ENCODE measurements around the gene GPR27. TPM values are rescaled to one million over a fixed set of nuclear protein-coding genes. Genes with fewer than 3 reads are reported as not detected.

Gene GPR27
- polyA plus RNA-seq, 1 donor (not counting 4 experiments of a cell fraction or from before 2014, with no cell fraction given), result 0.12 TPM

DNA sequence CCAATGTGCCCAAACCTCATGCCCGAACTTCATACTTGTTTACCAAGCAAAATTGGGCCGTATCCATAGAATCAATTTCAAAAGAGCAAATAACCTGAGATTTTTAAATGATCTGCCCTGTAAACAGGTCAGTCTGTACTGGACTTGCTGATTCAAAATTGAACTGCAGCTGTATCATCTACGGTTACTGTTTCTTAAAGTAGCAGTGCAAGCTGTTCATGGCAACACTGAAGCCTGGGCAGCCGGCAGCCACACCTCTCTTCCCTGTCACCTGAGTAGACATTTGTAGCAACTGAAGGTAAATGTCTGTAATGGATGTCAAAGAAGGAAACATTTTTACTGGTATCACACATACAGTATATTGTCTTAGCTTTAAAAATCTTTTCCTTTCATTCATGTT lies 39.1 kb upstream of the GPR27 start:
- Histone ChIP-seq H3K9ac (ENCODE audit: control insufficient read depth, extremely low read depth, insufficient read depth, low read length) (no peak overlapping the region), H2AFZ (ENCODE audit: control insufficient read depth, low read length) (no peak overlapping the region), H3K4me2 (ENCODE audit: control insufficient read depth, extremely low read depth, insufficient read depth, low read depth, low read length) (no peak overlapping the region), H3K27me3 (ENCODE audit: control insufficient read depth, extremely low read depth, insufficient read depth, low read length) (no peaks in the 10 kb centered on the region), H3K36me3 (ENCODE audit: control insufficient read depth in 2 of 2, extremely low read depth in 1 of 2, insufficient read depth in 2 of 2, low read length in 2 of 2) (no peaks in the 10 kb centered on the region), H3K4me1 (ENCODE audit: control insufficient read depth, extremely low read depth, insufficient read depth, low read length) (no peaks in the 10 kb centered on the region), H4K20me1 (ENCODE audit: control insufficient read depth, extremely low read depth, insufficient read depth, low read length) (no peaks in the 10 kb centered on the region), H3K9me1 (ENCODE audit: control insufficient read depth, extremely low read depth, insufficient read depth, low read length) (no peaks in the 10 kb centered on the region), H3K79me2 (ENCODE audit: control insufficient read depth, insufficient read depth, low read length) (no peaks in the 10 kb centered on the region), H3K9me3 (ENCODE audit: control insufficient read depth, low read depth, low read length) (no peaks in the 10 kb centered on the region), H3K4me3 (ENCODE audit: control insufficient read depth in 2 of 3, extremely low read depth in 1 of 3, insufficient read depth in 2 of 3, low read depth in 1 of 3, low read length in 3 of 3) (no peak overlapping the region), H3K27ac (ENCODE audit: control insufficient read depth, insufficient read depth, low read length) (no peak overlapping the region)
- DNase-seq (ENCODE audit: low read depth, low spot score) (no peak), FAIRE-seq (no peak)
- dilution Hi-C loops (cut with MboI; ENCODE audit: extremely low pct_ligation_motif_present, low sequenced_read_pairs), result no loop called here
- TF ChIP-seq EZH2 (IDR thresholded peaks at IDR 0.05; ENCODE audit: low read length), result no peak
- TF ChIP-seq, protein P1, sequence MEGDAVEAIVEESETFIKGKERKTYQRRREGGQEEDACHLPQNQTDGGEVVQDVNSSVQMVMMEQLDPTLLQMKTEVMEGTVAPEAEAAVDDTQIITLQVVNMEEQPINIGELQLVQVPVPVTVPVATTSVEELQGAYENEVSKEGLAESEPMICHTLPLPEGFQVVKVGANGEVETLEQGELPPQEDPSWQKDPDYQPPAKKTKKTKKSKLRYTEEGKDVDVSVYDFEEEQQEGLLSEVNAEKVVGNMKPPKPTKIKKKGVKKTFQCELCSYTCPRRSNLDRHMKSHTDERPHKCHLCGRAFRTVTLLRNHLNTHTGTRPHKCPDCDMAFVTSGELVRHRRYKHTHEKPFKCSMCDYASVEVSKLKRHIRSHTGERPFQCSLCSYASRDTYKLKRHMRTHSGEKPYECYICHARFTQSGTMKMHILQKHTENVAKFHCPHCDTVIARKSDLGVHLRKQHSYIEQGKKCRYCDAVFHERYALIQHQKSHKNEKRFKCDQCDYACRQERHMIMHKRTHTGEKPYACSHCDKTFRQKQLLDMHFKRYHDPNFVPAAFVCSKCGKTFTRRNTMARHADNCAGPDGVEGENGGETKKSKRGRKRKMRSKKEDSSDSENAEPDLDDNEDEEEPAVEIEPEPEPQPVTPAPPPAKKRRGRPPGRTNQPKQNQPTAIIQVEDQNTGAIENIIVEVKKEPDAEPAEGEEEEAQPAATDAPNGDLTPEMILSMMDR (optimal IDR thresholded peaks at IDR 0.05 in 1 of 3, IDR thresholded peaks at IDR 0.05 in 1 of 3, conservative IDR thresholded peaks at IDR 0.05 in 1 of 3; ENCODE audit: extremely low read depth in 1 of 3, insufficient read depth in 2 of 3, low read length in 3 of 3), result no peak

DNA sequence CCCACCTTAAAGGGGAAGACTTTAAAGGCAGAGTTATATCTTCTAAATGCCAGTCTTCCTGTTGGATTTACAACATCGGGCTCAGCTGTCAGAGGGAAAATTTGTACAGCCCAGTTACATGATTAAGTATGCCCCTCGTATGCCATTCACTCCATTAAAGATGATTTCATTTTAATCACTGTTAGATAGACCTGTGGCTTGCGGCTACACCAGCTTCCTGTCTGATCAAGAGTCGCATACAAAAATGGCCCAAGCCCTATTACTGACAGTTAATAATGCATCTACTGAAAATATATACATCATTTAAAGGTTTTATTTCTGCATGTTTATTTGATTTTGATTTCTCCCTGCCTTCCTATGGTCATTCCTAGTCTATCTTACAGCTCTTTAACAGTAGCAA lies 35.6 kb upstream of the GPR27 start:
- no peak for DNase-seq (ENCODE audit: low read depth, low spot score)
- H3K4me3 ChIP-seq (ENCODE audit: control insufficient read depth in 2 of 3, extremely low read depth in 1 of 3, insufficient read depth in 2 of 3, low read depth in 1 of 3, low read length in 3 of 3), result no peak overlapping the region
- no peaks in the 10 kb centered on the region for H4K20me1 ChIP-seq (ENCODE audit: control insufficient read depth, extremely low read depth, insufficient read depth, low read length)
- H3K4me2 ChIP-seq (ENCODE audit: control insufficient read depth, extremely low read depth, insufficient read depth, low read depth, low read length), result no peak overlapping the region
- H3K9ac ChIP-seq (ENCODE audit: control insufficient read depth, extremely low read depth, insufficient read depth, low read length), result no peak overlapping the region
- dilution Hi-C loops (cut with MboI; ENCODE audit: extremely low pct_ligation_motif_present, low sequenced_read_pairs), result no loop called here
- H3K27ac ChIP-seq (ENCODE audit: control insufficient read depth, insufficient read depth, low read length), result no peak overlapping the region
- FAIRE-seq, result no peak
- H3K79me2 ChIP-seq (ENCODE audit: control insufficient read depth, insufficient read depth, low read length), result no peaks in the 10 kb centered on the region
- no peaks in the 10 kb centered on the region for H3K9me1 ChIP-seq (ENCODE audit: control insufficient read depth, extremely low read depth, insufficient read depth, low read length)
- no peaks in the 10 kb centered on the region for H3K36me3 ChIP-seq (ENCODE audit: control insufficient read depth in 2 of 2, extremely low read depth in 1 of 2, insufficient read depth in 2 of 2, low read length in 2 of 2)
- TF ChIP-seq EZH2 (IDR thresholded peaks at IDR 0.05; ENCODE audit: low read length), result no peak
- TF ChIP-seq, protein P1 (optimal IDR thresholded peaks at IDR 0.05 in 1 of 3, IDR thresholded peaks at IDR 0.05 in 1 of 3, conservative IDR thresholded peaks at IDR 0.05 in 1 of 3; ENCODE audit: extremely low read depth in 1 of 3, insufficient read depth in 2 of 3, low read length in 3 of 3), result no peak
- H2AFZ ChIP-seq (ENCODE audit: control insufficient read depth, low read length), result no peak overlapping the region
- no peaks in the 10 kb centered on the region for H3K9me3 ChIP-seq (ENCODE audit: control insufficient read depth, low read depth, low read length)
- no peaks in the 10 kb centered on the region for H3K4me1 ChIP-seq (ENCODE audit: control insufficient read depth, extremely low read depth, insufficient read depth, low read length)
- no peaks in the 10 kb centered on the region for H3K27me3 ChIP-seq (ENCODE audit: control insufficient read depth, extremely low read depth, insufficient read depth, low read length)
